Motor neuron (in vitro differentiated cells): ENCODE measurements around the gene ZFAND3. TPM values are rescaled to one million over a fixed set of nuclear protein-coding genes. Genes with fewer than 3 reads are reported as not detected.

Experiments
- ATAC-seq, 8 experiments: fragments of 200-7000 bp; cut with Tn5 transposase; replicated peaks in 6 of 8; 2 replicates each; pipeline ENCODE4 v1.8.0; 2021; ENCODE audit warnings: mild to moderate bottlenecking in 8 of 8, moderate library complexity in 8 of 8
- H3K27ac ChIP-seq, 2 donors: fragments of 250-450 bp; sonication (Bioruptor Pico); 2 replicates each; pipeline ENCODE4 v1.9.0; 2021; ENCODE audit warnings: antibody characterized with exemption in 2 of 2, mild to moderate bottlenecking in 2 of 2, moderate library complexity in 1 of 2
- H3K4me1 ChIP-seq, 2 donors: fragments of 250-450 bp; sonication (Bioruptor Pico); replicated peaks in 1 of 2; 2 replicates each; pipeline ENCODE4 v1.6.1; 2021; ENCODE audit warnings: antibody characterized with exemption in 2 of 2, mild to moderate bottlenecking in 2 of 2, moderate library complexity in 1 of 2
- H3K4me3 ChIP-seq, 5 donors: fragments of 250-450 bp; sonication (Bioruptor Pico); 2 replicates each; pipeline ENCODE4 v1.9.0; 2021; ENCODE audit warnings: antibody characterized with exemption in 5 of 5, mild to moderate bottlenecking in 5 of 5, moderate library complexity in 4 of 5
- WGBS, 10 experiments: fragments of 450-650 bp; shearing (Covaris generic); methylation state at CpG; one replicate each; pipeline ENCODE4 v1.0.0; 2022; 5-methylcytosine and 5-hydroxymethylcytosine counted together
- in situ Hi-C, 9 experiments: fragments of 400-800 bp; cut with MboI; loops; one replicate each; pipeline ENCODE4 v1.15.0; 2021; ENCODE audit warnings: low sequenced_read_pairs in 9 of 9, low pct_unique_long_range_greater_than_20kb in 2 of 9; ENCODE audit not compliant: unreplicated experiment in 9 of 9
- total RNA-seq, 8 experiments: library from RNA; unstranded; fragments of 300-600 nt; gene quantifications; 2 replicates each; pipeline versions ENCODE4 v1.2.3 to v1.2.4, GENCODE V29; 2022

The ZFAND3 gene
- total RNA-seq, 8 experiments from 2014 or later: 21.2 to 54.1 (median 39.2) TPM

DNA sequence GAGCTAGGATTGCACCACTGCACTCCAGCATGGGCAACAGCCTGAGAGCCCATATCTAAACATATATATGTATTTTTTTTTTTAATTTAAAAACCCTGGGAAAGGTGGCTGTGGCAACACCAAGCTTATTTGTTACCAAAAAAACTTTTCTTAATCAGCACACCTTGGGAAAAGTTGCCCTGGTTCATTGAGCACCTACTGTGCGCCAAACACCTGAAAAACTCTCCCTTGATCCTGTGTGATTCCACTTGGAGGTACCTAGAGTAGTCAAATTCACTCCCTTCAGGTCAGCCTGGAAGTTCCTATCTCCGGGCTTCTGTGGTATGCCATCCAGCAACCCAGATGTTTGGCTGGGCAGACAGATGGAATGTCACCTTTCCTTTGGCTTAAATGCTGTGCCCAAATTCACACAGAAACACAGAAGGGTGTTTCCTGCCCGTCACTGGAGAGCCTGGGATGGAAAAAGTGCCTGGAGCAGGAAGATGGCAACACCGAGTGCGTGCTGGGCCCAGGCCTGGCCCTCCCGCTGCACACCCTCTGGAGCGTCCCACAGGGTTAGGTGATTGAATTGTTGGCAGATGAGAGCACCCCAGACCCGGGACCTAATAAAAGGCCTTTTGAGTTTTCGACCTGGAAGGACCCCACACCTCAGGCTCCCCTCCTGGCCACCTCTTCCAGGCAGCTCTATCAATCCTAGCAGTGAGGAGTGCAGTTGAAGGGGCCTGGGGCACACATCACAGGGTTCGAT lies 337.5 kb downstream of the ZFAND3 start:
- Histone ChIP-seq H3K4me1 (peaks cover 0 to 1% of the 10 kb centered on the region in 2 donors), H3K27ac (no peak overlapping the region), H3K4me3 (no peak overlapping the region)
- WGBS, 10 experiments: 88 to 100% (median 90%) methylated on average over 1 to 5 of the region's 10 CpGs; no CpG with 5 or more reads in 5 of the 10 experiments
- ATAC-seq: no peak
- in situ Hi-C loops: no loop called here

- in situ Hi-C loops: no loop called here
- Histone ChIP-seq H3K27ac (no peak overlapping the region), H3K4me3 (no peak overlapping the region), H3K4me1 (no peaks in the 10 kb centered on the region)
- WGBS, 10 experiments: 76 to 100% (median 95%) methylated on average over 1 to 8 of the region's 11 CpGs; no CpG with 5 or more reads in 4 of the 10 experiments
- no peak for ATAC-seq
Measured at GRCh38 chr6:38157905-38158304, 338.4 kb downstream of the ZFAND3 start.

- no peaks in the 10 kb centered on the region for H3K4me1 ChIP-seq
- 64 to 100% (median 90%) methylated on average over 2 to 14 of the region's 14 CpGs; no CpG with 5 or more reads in 3 of the 10 experiments for WGBS, 10 experiments
- in situ Hi-C loops: no loop called here
- H3K27ac ChIP-seq: no peak overlapping the region
- ATAC-seq: no peak
- H3K4me3 ChIP-seq: no peak overlapping the region
Measured at GRCh38 chr6:38158762-38159350, 339.3 kb downstream of the ZFAND3 start.

- 78 to 100% (median 92%) methylated on average over 1 to 8 of the region's 8 CpGs; no CpG with 5 or more reads in 3 of the 10 experiments for WGBS, 10 experiments
Measured at GRCh38 chr6:38159596-38159995, 340.1 kb downstream of the ZFAND3 start.

DNA sequence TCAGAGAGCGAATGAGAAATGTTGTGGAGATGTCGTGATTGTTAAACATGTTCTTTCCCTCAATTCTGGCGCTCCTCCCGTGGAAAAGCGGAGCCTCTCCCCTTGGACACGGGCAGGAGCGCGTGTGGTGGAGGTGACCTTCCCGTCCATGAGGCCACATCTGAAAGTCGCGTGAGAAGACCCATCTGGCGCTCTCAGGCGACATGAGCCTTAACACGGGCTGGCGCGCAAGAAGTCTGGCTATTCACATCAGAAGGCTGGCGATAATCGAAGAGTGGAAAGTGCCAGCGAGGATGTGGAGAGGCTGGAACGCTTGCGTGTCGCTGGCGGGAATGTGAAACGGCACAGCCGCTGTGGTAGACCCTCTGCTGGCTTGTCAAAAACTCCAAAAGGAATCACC lies 341.3 kb downstream of the ZFAND3 start:
- no peak for ATAC-seq
- WGBS, 10 experiments: 94 to 100% (median 96%) methylated on average over 2 to 17 of the region's 25 CpGs; no CpG with 5 or more reads in 5 of the 10 experiments
- in situ Hi-C loops: no loop called here

More at GRCh38 chr6:38159596-38159995, 340.1 kb downstream of the ZFAND3 start:
- ATAC-seq: no peak
- H3K27ac ChIP-seq: no peak overlapping the region
- no peaks in the 10 kb centered on the region for H3K4me1 ChIP-seq
- in situ Hi-C loops: no loop called here
- no peak overlapping the region for H3K4me3 ChIP-seq

DNA sequence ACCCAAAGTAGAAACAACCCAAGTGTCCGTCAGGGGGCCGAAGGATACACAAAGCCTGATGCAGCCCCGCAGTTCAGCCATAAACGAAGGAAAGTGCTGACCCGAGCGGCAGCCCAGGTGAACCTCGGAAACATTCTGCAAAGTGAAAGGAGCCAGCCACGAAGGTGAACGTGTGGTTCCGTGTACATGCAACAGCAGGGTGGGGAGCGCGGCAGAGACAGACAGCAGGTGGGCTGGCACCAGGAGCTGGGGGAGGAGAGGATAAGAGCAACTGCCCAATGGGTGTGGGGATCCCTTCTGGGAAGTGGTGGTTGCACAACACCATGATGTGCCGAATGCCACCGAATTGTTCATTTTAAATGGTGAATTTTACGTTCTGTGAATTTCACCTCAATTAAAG lies 341.8 kb downstream of the ZFAND3 start:
- no peak overlapping the region for H3K4me3 ChIP-seq
- H3K27ac ChIP-seq: no peak overlapping the region
- no peak for ATAC-seq

More for the DNA sequence above, 341.3 kb downstream of the ZFAND3 start:
- Histone ChIP-seq H3K4me3 (no peak overlapping the region), H3K4me1 (no peaks in the 10 kb centered on the region), H3K27ac (no peak overlapping the region)

GRCh38 chr6:38161754-38162492 lies 342.4 kb downstream of the ZFAND3 start:
- Histone ChIP-seq H3K4me3 (no peak overlapping the region), H3K27ac (no peak overlapping the region), H3K4me1 (peaks cover 0 to 3% of the 10 kb centered on the region in 2 donors)
- 63 to 100% (median 94%) methylated on average over 1 to 7 of the region's 15 CpGs; no CpG with 5 or more reads in 6 of the 10 experiments for WGBS, 10 experiments
- in situ Hi-C loops: no loop called here
- ATAC-seq: no peak

More for the DNA sequence above, 341.8 kb downstream of the ZFAND3 start:
- 80 to 100% (median 95%) methylated on average over 1 to 14 of the region's 15 CpGs; no CpG with 5 or more reads in 3 of the 10 experiments for WGBS, 10 experiments
- in situ Hi-C loops: no loop called here
- no peaks in the 10 kb centered on the region for H3K4me1 ChIP-seq

GRCh38 chr6:38162493-38163185 lies 343.1 kb downstream of the ZFAND3 start:
- H3K4me1 ChIP-seq: peaks cover 3 to 5% of the 10 kb centered on the region in 2 donors
- in situ Hi-C loops: no loop called here
- H3K4me3 ChIP-seq: no peak overlapping the region
- WGBS, 10 experiments: 90 to 100% (median 99%) methylated on average over 2 to 11 of the region's 17 CpGs; no CpG with 5 or more reads in 4 of the 10 experiments
- no peak overlapping the region for H3K27ac ChIP-seq
- no peak for ATAC-seq

GRCh38 chr6:38163186-38164130 lies 343.9 kb downstream of the ZFAND3 start:
- Histone ChIP-seq H3K4me3 (no peak overlapping the region), H3K4me1 (peaks cover 3 to 10% of the 10 kb centered on the region in 2 donors), H3K27ac (no peak overlapping the region)
- no peak for ATAC-seq
- in situ Hi-C loops: no loop called here
- WGBS, 10 experiments: 77 to 100% (median 93%) methylated on average over 1 to 9 of the region's 29 CpGs; no CpG with 5 or more reads in 5 of the 10 experiments

GRCh38 chr6:38164131-38164481 lies 344.6 kb downstream of the ZFAND3 start:
- no peak for ATAC-seq
- in situ Hi-C loops: no loop called here
- WGBS, 10 experiments: 60 to 100% (median 96%) methylated on average over 2 to 6 of the region's 6 CpGs; no CpG with 5 or more reads in 2 of the 10 experiments
- Histone ChIP-seq H3K27ac (no peak overlapping the region), H3K4me1 (peaks cover 10 to 16% of the 10 kb centered on the region in 2 donors), H3K4me3 (no peak overlapping the region)

DNA sequence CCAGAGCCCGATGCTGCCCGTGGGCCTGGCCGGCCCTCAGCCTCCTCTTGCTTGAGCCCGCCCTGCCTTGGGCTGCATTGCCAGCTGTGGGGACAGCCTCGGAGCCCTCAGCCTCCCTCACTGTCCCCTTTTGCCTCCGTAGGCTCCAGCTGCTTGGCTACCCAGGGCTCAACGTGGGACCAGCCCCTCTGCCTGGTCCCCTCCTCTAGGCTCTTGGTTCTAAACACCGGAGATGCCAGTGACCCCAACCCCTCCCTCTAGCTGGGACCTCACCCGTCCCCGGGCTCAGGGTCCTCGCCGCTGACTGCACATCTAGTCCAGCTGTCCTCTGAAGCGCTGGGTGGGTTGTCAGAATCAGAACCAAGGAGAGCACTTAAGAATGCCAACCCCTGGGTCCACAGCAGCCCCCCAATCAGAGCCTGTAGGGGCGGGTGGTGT lies 345.2 kb downstream of the ZFAND3 start:
- no peak for ATAC-seq
- WGBS, 10 experiments: 82 to 100% (median 92%) methylated on average over 1 to 3 of the region's 14 CpGs; no CpG with 5 or more reads in 7 of the 10 experiments
- in situ Hi-C loops: no loop called here

More for the DNA sequence above, 345.2 kb downstream of the ZFAND3 start:
- Histone ChIP-seq H3K27ac (no peak overlapping the region), H3K4me1 (peaks cover 15 to 22% of the 10 kb centered on the region in 2 donors), H3K4me3 (no peak overlapping the region)
